Sigmoid colon (tissue), 7 donors: Measurements from ENCODE around the gene EFCAB12. TPM values are rescaled to one million over a fixed set of nuclear protein-coding genes. Genes with fewer than 3 reads are reported as not detected.

Experiments used
- DNase-seq: peaks from one replicate; pipeline ENCODE4 v3.0.0-alpha.2; 2019
- H3K27ac ChIP-seq, 4 donors: fragments of 200-600 bp; sonication (generic); one replicate each; pipeline ENCODE4 v1.5.1; 2016 to 2019; ENCODE audit warnings: mild to moderate bottlenecking in 1 of 4
- H3K27me3 ChIP-seq, 3 donors: fragments of 200-600 bp; sonication (generic); one replicate each; pipeline ENCODE4 v1.5.1; 2019; ENCODE audit warnings: mild to moderate bottlenecking in 1 of 3
- H3K36me3 ChIP-seq, 4 donors: fragments of 200-600 bp; sonication (generic); one replicate each; pipeline ENCODE4 v1.5.1; 2016 to 2019
- H3K4me1 ChIP-seq, 4 donors: fragments of 200-600 bp; sonication (generic); one replicate each; pipeline ENCODE4 v1.5.1; 2017 to 2019
- H3K4me3 ChIP-seq, 4 donors: fragments of 200-600 bp; sonication (generic); one replicate each; pipeline ENCODE4 v1.5.1; 2017 to 2019; ENCODE audit warnings: mild to moderate bottlenecking in 2 of 4, moderate library complexity in 1 of 4
- H3K9me3 ChIP-seq, 4 donors: fragments of 200-600 bp in 3 of 4; sonication (generic) in 3 of 4; one replicate each; pipeline versions ENCODE4 v1.5.1 to v1.6.1; 2013 to 2019
- EP300 ChIP-seq, 4 donors: sonication (generic); formaldehyde crosslinking; IDR thresholded peaks; one replicate each; pipeline ENCODE4 v1.6.1; 2017; ENCODE audit warnings: antibody characterized with exemption in 4 of 4
- POLR2A ChIP-seq, 2 donors: fragments of 450-650 bp; IDR thresholded peaks; one replicate each; pipeline ENCODE4 v1.6.1; 2016; ENCODE audit warnings: antibody characterized with exemption in 2 of 2, mild to moderate bottlenecking in 2 of 2, moderate library complexity in 2 of 2
- POLR2AphosphoS5 ChIP-seq, 4 donors: sonication (generic); formaldehyde crosslinking; IDR thresholded peaks; one replicate each; pipeline ENCODE4 v1.6.1; 2017; ENCODE audit warnings: antibody characterized with exemption in 4 of 4
- WGBS, 2 donors: extraction: QIAGEN DNeasy Blood & Tissue Kit; methylation state at CpG; one replicate each; pipeline ENCODE4 v1.1.7; 2013; 5-methylcytosine and 5-hydroxymethylcytosine counted together
- intact Hi-C: fragments of 100-400 bp; cut with DNase I; formaldehyde crosslinking; loops from one replicate; pipeline ENCODE4 v1.15.1; 2023
- polyA plus RNA-seq, 3 donors: library from polyadenylated mRNA; stranded (reverse); fragments of 200-250 nt; gene quantifications; one replicate each; pipeline ENCODE4 v1.2.3, GENCODE V29; 2013
- total RNA-seq, 4 donors: library from RNA; depleted of rRNA; stranded (reverse); fragments of >200 nt; gene quantifications; one replicate each; pipeline ENCODE4 v1.1.0, GENCODE V29; 2016
- TF ChIP-seq, protein P1 (sequence below), 4 experiments: fragments of 450-650 bp in 3 of 4; fragments of 200-600 bp in 1 of 4; IDR thresholded peaks; one replicate each; pipeline ENCODE4 v1.5.1; 2016 to 2019; ENCODE audit warnings: antibody characterized with exemption in 4 of 4, mild to moderate bottlenecking in 3 of 4, moderate library complexity in 2 of 4
- donor health status: healthy with polysubstance abuse.
- donor health status: Bipolar disorder and iron deficiency.
- donor health status: healthy.

EFCAB12 gene
- total and polyA plus RNA-seq, 7 donors, result 0.36 to 0.46 (median 0.38) TPM; not detected in 4

DNA sequence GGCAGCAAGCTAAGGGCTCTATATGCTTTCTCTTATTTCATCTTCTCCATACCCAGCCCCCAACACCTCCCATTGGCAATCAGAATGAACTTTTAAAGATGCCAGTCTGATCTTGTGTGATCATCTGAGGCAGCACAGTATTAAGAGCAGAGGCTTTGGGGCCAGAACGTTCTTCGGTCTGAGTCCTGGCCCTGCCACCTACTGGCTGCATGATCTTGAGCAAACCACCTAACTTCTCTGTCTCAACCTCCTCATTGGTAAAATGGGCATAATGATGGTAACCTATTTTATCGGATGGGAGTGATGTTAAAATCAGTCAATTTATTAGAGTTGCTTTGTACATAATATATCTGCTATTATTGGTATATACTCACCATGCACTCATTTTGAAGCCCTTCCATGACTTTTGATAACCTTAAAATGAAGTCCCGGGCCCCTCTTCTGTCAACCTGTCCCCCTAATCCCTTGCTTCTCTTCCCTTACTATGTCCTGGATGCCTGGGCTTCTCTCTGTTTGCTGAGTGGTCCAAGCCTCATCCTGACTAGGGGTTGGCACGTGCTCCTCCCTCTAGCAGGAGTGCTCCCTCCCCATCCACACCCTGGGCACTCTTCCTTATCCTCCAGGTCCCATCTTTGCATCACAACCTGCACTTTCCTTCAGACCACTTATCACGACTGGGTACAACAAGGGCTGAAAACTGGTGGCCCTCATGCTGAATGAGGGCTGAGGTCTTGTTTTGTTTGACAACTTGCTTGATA, 6.3 kb downstream of the EFCAB12 start:
- TF ChIP-seq EP300 (IDR thresholded peaks at IDR 0.05) (no peak), POLR2A (IDR thresholded peaks at IDR 0.05) (no peak), POLR2AphosphoS5 (IDR thresholded peaks at IDR 0.05) (no peak)
- TF ChIP-seq, protein P1, sequence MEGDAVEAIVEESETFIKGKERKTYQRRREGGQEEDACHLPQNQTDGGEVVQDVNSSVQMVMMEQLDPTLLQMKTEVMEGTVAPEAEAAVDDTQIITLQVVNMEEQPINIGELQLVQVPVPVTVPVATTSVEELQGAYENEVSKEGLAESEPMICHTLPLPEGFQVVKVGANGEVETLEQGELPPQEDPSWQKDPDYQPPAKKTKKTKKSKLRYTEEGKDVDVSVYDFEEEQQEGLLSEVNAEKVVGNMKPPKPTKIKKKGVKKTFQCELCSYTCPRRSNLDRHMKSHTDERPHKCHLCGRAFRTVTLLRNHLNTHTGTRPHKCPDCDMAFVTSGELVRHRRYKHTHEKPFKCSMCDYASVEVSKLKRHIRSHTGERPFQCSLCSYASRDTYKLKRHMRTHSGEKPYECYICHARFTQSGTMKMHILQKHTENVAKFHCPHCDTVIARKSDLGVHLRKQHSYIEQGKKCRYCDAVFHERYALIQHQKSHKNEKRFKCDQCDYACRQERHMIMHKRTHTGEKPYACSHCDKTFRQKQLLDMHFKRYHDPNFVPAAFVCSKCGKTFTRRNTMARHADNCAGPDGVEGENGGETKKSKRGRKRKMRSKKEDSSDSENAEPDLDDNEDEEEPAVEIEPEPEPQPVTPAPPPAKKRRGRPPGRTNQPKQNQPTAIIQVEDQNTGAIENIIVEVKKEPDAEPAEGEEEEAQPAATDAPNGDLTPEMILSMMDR (IDR thresholded peaks at IDR 0.05), result no peak
- WGBS, 2 donors, result 82 to 87% methylated on average over 6 of the region's 6 CpGs
- Histone ChIP-seq H3K4me1 (no peaks in the 10 kb centered on the region), H3K36me3 (no peaks in the 10 kb centered on the region), H3K9me3 (no peaks in the 10 kb centered on the region), H3K27ac (no peak overlapping the region), H3K4me3 (no peak overlapping the region), H3K27me3 (no peaks in the 10 kb centered on the region)
- no peak for DNase-seq
- intact Hi-C loops, result no loop called here

DNA sequence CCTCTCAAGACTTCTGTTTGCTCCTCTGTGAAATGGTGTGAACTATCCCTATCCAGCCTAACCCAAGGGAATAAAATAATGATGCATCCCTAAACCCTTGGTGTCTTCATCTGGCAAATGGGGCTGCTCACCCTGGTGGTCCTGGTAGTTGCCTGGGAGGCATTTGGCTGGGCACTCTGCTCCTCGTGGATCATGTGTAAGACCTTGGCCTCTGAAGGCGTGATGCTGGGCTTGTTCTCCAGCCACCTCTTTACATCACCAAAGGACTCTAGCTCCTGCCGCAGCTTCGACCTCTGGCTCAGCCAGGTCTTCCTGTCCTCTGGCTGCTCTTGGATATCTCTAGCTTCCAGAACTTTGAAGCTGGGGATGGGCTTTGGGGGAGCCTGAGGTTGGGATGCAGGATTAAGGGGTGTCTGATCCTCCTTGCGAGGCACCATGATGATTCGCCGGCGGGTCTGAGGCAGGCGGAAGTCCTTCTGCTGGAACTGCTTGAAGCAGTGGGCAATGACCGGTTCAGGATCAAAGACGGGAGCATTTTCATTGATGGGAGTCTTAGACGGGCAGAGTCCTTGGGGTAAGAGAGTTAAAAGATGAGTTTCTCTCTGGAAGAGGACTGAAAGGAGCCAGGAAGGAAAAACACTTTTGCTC, 7.1 kb downstream of the EFCAB12 start:
- Histone ChIP-seq H3K4me1 (no peaks in the 10 kb centered on the region), H3K27ac (no peak overlapping the region), H3K9me3 (no peaks in the 10 kb centered on the region), H3K4me3 (no peak overlapping the region), H3K27me3 (no peaks in the 10 kb centered on the region), H3K36me3 (no peaks in the 10 kb centered on the region)
- TF ChIP-seq, protein P1 (IDR thresholded peaks at IDR 0.05), result no peak
- no peak for TF ChIP-seq POLR2A (IDR thresholded peaks at IDR 0.05)
- TF ChIP-seq EP300 (IDR thresholded peaks at IDR 0.05), result no peak
- WGBS, 2 donors, result 95 to 97% methylated on average over 12 of the region's 12 CpGs
- DNase-seq, result no peak
- intact Hi-C loops, result no loop called here

DNA sequence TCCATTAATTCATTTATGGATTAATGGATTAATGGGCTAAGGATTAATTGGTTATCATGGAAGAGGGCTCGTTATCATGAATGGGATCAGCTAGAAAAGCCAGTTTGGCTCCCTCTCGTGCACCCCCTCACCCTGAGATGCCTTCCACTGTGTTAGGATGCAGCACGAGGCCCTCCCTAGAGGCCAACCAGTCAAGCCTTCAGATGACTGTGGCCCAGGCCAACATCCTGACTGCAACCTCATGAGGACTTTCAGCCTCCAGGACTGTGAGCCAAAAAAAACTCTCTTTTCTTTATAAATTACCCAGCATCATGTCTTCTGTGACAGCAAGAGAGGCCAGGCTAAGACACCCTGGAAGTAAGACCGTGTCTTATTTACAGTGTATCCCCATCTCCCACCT, 9.0 kb downstream of the EFCAB12 start:
- H3K27me3 ChIP-seq, result no peaks in the 10 kb centered on the region

DNA sequence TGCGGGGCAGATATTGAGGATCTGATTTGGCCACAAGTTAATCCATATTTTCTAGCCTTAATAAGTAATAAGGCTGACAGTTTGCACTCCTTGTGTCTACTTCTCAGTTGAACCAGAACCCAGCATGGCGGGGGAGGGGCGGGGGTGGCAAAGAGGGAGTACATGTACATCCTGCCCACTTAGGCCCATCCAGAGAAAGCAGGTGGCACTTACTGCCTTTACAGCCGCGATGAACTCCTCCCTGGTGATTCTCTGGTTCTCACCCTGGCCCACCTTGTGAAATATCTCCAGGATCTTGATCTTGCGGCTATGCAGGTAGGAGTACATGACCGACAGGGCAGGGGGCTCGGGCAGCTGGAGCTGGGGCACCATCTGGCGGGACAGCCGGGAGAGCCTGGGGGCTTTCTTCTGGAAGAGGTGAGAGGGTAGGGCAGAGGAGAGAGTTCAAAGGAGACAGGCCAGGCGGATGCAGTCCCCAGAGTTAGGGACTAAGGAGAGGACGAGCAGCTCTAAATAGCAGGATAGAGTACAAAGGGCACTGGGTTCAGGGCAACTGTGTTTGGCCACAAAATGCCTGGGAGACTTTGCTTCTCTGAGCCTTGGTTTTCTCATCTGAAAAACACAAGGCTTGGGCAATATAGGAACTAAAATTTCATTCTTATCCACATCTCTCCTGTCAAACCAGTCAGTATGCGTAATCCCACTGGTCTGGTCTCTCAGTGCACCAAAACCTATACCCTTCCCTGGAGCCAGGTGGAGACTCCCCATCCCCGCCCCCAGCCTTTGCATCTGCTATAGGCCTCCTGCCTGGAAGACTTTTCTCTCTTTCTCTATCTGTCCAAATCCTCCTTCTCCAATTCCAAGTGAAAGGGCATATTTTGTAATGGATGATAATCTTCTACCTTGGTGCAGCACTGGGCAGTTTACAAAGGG, 10.1 kb downstream of the EFCAB12 start:
- no peak overlapping the region for H3K4me3 ChIP-seq
- H3K36me3 ChIP-seq, result no peaks in the 10 kb centered on the region
- no peak for DNase-seq
- no peaks in the 10 kb centered on the region for H3K9me3 ChIP-seq
- H3K27me3 ChIP-seq, result no peaks in the 10 kb centered on the region
- H3K4me1 ChIP-seq, result no peaks in the 10 kb centered on the region
- WGBS, 2 donors, result 85 to 89% methylated on average over 14 of the region's 14 CpGs
- peak overlapping the region in 2 of 4 donors; percentile 13 to 40 for H3K27ac ChIP-seq
- no peak for TF ChIP-seq POLR2AphosphoS5 (IDR thresholded peaks at IDR 0.05)
- TF ChIP-seq, protein P1 (IDR thresholded peaks at IDR 0.05), result no peak
- no peak for TF ChIP-seq EP300 (IDR thresholded peaks at IDR 0.05)
- TF ChIP-seq POLR2A (IDR thresholded peaks at IDR 0.05), result no peak
- intact Hi-C loops, result no loop called here

More for the DNA sequence above, 9.0 kb downstream of the EFCAB12 start:
- Histone ChIP-seq H3K36me3 (no peaks in the 10 kb centered on the region), H3K27ac (no peak overlapping the region), H3K4me1 (no peaks in the 10 kb centered on the region), H3K4me3 (no peak overlapping the region), H3K9me3 (no peaks in the 10 kb centered on the region)
- 89% methylated on average over 4 of the region's 4 CpGs for WGBS, 2 donors
- no peak for DNase-seq
- intact Hi-C loops, result no loop called here
- TF ChIP-seq EP300 (IDR thresholded peaks at IDR 0.05), result no peak
- TF ChIP-seq POLR2AphosphoS5 (IDR thresholded peaks at IDR 0.05), result no peak
- no peak for TF ChIP-seq POLR2A (IDR thresholded peaks at IDR 0.05)
